ENCODE data around the gene SERP1.

SERP1 gene

DNA sequence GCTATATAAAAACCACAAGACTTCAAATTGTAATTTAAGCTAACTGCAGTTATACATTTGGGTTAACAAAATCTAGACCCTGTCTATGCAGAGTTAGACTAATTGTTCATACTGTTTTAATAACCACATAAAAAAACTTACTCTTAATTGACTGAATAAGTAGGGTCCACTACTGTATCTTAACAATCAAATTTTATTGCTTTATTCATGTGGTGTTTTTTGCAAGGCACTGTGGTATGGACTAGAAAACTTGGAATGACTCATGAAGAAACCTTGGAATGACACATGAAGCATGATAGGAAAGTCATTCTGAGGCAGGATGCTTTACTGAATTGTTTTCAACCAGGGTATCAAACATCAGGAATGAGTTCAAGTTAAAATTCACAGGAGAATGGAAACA lies 2.3 kb downstream of the SERP1 start:
- ChIA-PET POLR2A (interaction anchor here (1.3 kb wide), 2 partner anchors 59 to 136 kb away, joined by 3 read pairs; partner anchors contain the start of genes SELENOT and TSC22D2), CTCF (interaction anchor here (1.2 to 2.1 kb wide), 2 partner anchors 16 to 18 kb away, joined by 3 to 8 read pairs; no protein-coding TSS in a partner anchor)
- peak; percentile 26 for DNase-seq (ENCODE audit: low read depth, low spot score)
- TF ChIP-seq CTCF (IDR thresholded peaks at IDR 0.05; ENCODE audit: insufficient read depth, low read length, missing control alignments) = no peak
- H3K4me3 ChIP-seq (ENCODE audit: low read depth, low read length) = peak overlapping the region; percentile 87; the same call in 1 of the 2 replicates

DNA sequence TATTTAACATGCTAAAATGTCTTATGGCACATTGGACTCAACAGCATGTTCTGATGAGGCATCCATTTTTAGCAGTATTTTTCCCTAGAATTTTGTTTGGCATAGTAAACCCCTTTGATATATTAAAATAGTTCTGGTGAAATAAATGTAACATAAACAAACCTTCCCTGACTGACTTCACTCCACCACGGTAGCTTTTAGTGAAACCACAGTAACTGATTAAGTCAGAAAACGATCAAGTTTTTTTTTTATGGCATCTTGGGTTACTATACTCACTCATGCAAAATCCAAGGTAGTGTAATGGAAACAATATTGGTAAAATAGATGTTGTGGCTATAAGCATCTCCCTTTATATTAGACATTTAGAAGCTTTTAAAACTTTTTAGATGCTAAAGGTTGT lies 2.8 kb downstream of the SERP1 start:
- POLR2A ChIA-PET = interaction anchor here (1.3 kb wide), 1 partner anchor 60 kb away, joined by 3 read pairs; the partner anchor contains the start of gene SELENOT
- TF ChIP-seq CTCF (IDR thresholded peaks at IDR 0.05; ENCODE audit: insufficient read depth, low read length, missing control alignments) = no peak
- CTCF ChIA-PET = interaction anchor here (2.1 kb wide), 1 partner anchor 16 kb away, joined by 8 read pairs; no protein-coding TSS in a partner anchor
- no peak for DNase-seq (ENCODE audit: low read depth, low spot score)
- H3K4me3 ChIP-seq (ENCODE audit: low read depth, low read length) = no peak overlapping the region

DNA sequence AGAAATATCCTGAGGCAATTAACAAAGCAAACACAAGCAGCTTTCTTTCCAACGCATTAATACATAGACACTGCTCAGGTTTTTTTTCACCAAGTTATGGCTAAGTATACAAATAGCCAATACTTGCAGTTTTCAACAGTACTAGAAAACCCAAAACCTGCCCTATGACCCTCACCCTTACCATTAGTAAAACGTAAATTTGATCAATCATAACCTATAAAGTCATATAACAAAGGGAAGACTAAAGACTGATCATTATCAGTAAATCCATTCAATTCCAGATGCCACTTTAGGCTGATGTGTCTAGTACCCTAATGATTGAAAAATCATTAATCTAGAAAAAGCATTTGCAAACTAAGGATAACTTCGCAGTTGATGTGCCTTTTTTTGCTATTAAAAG lies 3.2 kb downstream of the SERP1 start:
- DNase-seq (ENCODE audit: low read depth, low spot score) = no peak
- no peak overlapping the region for H3K4me3 ChIP-seq (ENCODE audit: low read depth, low read length)
- no peak for TF ChIP-seq CTCF (IDR thresholded peaks at IDR 0.05; ENCODE audit: insufficient read depth, low read length, missing control alignments)
- POLR2A ChIA-PET = interaction anchor here (0.5 to 1.3 kb wide), 2 partner anchors 42 to 60 kb away, joined by 3 read pairs; partner anchors contain the start of gene SELENOT
- CTCF ChIA-PET = interaction anchor here (2.1 kb wide), 1 partner anchor 15 kb away, joined by 8 read pairs; no protein-coding TSS in a partner anchor

DNA sequence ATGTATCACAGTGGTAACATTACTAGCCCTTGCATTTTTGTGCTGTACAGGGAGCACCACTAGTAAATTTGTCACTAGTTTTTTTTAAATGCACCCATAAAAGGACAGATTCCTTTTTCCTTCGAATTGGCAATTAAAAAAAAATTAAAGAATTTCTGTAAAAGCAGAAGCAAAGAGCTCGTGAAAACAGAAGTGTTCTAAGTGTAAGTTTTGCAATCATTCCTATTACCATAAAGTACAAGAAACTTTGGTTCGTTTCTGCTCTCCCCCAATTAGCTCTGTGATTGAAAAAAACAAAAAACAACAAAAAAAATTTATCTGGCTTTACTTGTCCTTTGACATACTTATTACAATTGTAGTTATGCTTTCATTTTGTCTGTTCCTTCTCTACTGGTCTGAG lies 5.3 kb downstream of the SERP1 start:
- no peak overlapping the region for H3K4me3 ChIP-seq (ENCODE audit: low read depth, low read length)
- POLR2A ChIA-PET = no interaction called here
- DNase-seq (ENCODE audit: low read depth, low spot score) = no peak
- no peak for TF ChIP-seq CTCF (IDR thresholded peaks at IDR 0.05; ENCODE audit: insufficient read depth, low read length, missing control alignments)
- CTCF ChIA-PET = no interaction called here

- POLR2A ChIA-PET = no interaction called here
Observed at GRCh38 chr3:150540297-150540696, 6.0 kb downstream of the SERP1 start.

More at GRCh38 chr3:150540297-150540696, 6.0 kb downstream of the SERP1 start:
- no peak overlapping the region for H3K4me3 ChIP-seq (ENCODE audit: low read depth, low read length)
- TF ChIP-seq CTCF (IDR thresholded peaks at IDR 0.05; ENCODE audit: insufficient read depth, low read length, missing control alignments) = no peak
- CTCF ChIA-PET = no interaction called here
- DNase-seq (ENCODE audit: low read depth, low spot score) = no peak
